Measurements from ENCODE around the gene FLT1. TPM values are rescaled to one million over a fixed set of nuclear protein-coding genes. Genes with fewer than 3 reads are reported as not detected.

FLT1 gene
- total and polyA plus RNA-seq, 7 donors = 9.0 to 38.6 (median 15.6) TPM

DNA sequence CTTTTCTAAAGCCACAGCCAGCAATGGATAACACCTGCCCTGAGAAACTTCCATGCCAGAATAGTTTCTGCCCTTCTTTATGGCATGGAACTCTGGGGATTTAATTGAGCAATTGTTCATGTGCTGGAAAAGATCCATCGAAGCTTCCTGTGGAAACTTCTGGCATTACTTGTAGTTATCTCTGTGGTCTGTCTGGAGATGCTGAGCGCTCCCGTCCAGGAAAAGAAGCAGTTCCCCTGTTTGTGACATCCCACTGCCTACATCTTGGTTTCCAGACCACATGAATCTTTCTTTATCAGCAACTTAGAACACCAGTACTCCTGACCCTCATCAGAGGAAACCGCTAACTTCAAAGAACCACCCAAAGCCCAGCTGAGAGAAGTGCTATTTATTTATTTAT is 24.6 kb downstream of the FLT1 start:
- intact Hi-C loops (cut with DNase I) = no loop called here
- H3K36me3 ChIP-seq (ENCODE audit: insufficient read depth in 1 of 2, low read depth in 1 of 2) = peaks cover 0 to 8% of the 10 kb centered on the region in 2 donors
- no peak for DNase-seq
- no peak for ATAC-seq
- no peak for TF ChIP-seq CTCF (IDR thresholded peaks at IDR 0.05)
- no peaks in the 10 kb centered on the region for H3K4me1 ChIP-seq
- peaks cover 0 to 2% (median 0%) of the 10 kb centered on the region in 3 donors for H3K27me3 ChIP-seq (ENCODE audit: insufficient read depth in 3 of 3, low read length in 2 of 3)
- 66 to 72% (median 72%) methylated on average over 4 of the region's 4 CpGs for WGBS, 3 donors
- no peak overlapping the region for H3K4me3 ChIP-seq
- no peak overlapping the region for H3K27ac ChIP-seq
- no peaks in the 10 kb centered on the region for H3K9me3 ChIP-seq

GRCh38 chr13:28469316-28469715 is 25.6 kb downstream of the FLT1 start:
- Histone ChIP-seq H3K4me1 (no peaks in the 10 kb centered on the region), H3K27ac (no peak overlapping the region), H3K4me3 (no peak overlapping the region), H3K9me3 (no peaks in the 10 kb centered on the region), H3K36me3 (ENCODE audit: insufficient read depth in 1 of 2, low read depth in 1 of 2) (peaks cover 0 to 8% of the 10 kb centered on the region in 2 donors), H3K27me3 (ENCODE audit: insufficient read depth in 3 of 3, low read length in 2 of 3) (peaks cover 0 to 2% (median 0%) of the 10 kb centered on the region in 3 donors)
- WGBS, 3 donors = 43 to 54% (median 47%) methylated on average over 6 of the region's 6 CpGs
- no peak for ATAC-seq
- intact Hi-C loops (cut with DNase I) = no loop called here
- DNase-seq = no peak
- TF ChIP-seq CTCF (IDR thresholded peaks at IDR 0.05) = no peak

- H3K27ac ChIP-seq = no peak overlapping the region
- ATAC-seq = no peak
- no peaks in the 10 kb centered on the region for H3K4me1 ChIP-seq
These were observed 26.7 kb downstream of the FLT1 start for GRCh38 chr13:28468023-28468915.

GRCh38 chr13:28467034-28467433 is 27.9 kb downstream of the FLT1 start:
- H3K9me3 ChIP-seq = no peaks in the 10 kb centered on the region
- no peak overlapping the region for H3K27ac ChIP-seq
- H3K27me3 ChIP-seq (ENCODE audit: insufficient read depth in 3 of 3, low read length in 2 of 3) = peaks cover 0 to 2% (median 0%) of the 10 kb centered on the region in 3 donors
- intact Hi-C loops (cut with DNase I) = no loop called here
- H3K4me3 ChIP-seq = no peak overlapping the region
- TF ChIP-seq CTCF (IDR thresholded peaks at IDR 0.05) = no peak
- no peak for DNase-seq
- H3K36me3 ChIP-seq (ENCODE audit: insufficient read depth in 1 of 2, low read depth in 1 of 2) = peaks cover 0 to 8% of the 10 kb centered on the region in 2 donors
- H3K4me1 ChIP-seq = no peaks in the 10 kb centered on the region
- 70 to 89% (median 78%) methylated on average over 3 of the region's 3 CpGs for WGBS, 3 donors
- no peak for ATAC-seq

More at GRCh38 chr13:28468023-28468915, 26.7 kb downstream of the FLT1 start:
- intact Hi-C loops (cut with DNase I) = no loop called here
- WGBS, 3 donors = 67 to 73% (median 68%) methylated on average over 7 of the region's 7 CpGs
- H3K9me3 ChIP-seq = no peaks in the 10 kb centered on the region
- DNase-seq = no peak
- H3K4me3 ChIP-seq = no peak overlapping the region
- H3K27me3 ChIP-seq (ENCODE audit: insufficient read depth in 3 of 3, low read length in 2 of 3) = peaks cover 0 to 2% (median 0%) of the 10 kb centered on the region in 3 donors
- no peak for TF ChIP-seq CTCF (IDR thresholded peaks at IDR 0.05)
- H3K36me3 ChIP-seq (ENCODE audit: insufficient read depth in 1 of 2, low read depth in 1 of 2) = peaks cover 0 to 8% of the 10 kb centered on the region in 2 donors

Measured in psoas muscle (tissue), 8 donors.